ENCODE data around the gene IGF2BP3.

The IGF2BP3 gene

DNA sequence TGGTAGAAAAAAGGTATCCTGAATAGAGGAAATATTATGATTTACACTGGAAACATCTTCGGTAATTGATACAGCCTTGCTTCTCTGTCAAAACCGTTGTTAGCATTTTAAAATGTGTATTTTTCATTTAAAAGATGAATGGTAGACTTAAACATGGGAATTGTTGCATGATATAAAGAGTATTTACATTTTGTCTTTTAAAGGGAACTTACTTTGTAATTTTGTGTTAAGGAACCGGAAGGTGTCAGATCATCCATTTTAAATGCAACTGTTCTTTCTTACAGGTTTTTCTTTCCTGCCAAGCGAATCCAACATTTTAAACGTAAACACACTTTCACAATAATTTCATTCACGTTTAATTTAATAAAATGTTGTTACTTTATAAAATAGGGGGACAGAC lies 1.8 kb upstream of the IGF2BP3 start:
- DNase-seq (ENCODE audit: low read depth), result no peak

- no peak for DNase-seq (ENCODE audit: low read depth)
Observed at GRCh38 chr7:23471106-23471859, 992 bp upstream of the IGF2BP3 start.

DNA sequence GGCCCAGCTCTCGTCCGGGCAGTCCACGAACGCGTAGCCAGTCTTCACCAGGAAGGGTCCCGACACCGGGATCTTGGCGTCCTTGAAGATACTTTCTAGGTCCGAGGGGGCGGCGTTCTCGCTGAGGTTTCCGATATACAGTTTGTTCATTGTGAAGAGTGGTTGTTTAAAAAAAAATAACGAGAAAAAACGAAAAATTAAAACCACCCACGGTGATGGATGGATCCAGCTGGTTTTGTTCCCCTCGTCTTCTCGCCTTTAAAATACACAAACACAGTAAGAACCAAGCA lies 385 bp downstream of the IGF2BP3 start:
- no peak for DNase-seq (ENCODE audit: low read depth)

DNA sequence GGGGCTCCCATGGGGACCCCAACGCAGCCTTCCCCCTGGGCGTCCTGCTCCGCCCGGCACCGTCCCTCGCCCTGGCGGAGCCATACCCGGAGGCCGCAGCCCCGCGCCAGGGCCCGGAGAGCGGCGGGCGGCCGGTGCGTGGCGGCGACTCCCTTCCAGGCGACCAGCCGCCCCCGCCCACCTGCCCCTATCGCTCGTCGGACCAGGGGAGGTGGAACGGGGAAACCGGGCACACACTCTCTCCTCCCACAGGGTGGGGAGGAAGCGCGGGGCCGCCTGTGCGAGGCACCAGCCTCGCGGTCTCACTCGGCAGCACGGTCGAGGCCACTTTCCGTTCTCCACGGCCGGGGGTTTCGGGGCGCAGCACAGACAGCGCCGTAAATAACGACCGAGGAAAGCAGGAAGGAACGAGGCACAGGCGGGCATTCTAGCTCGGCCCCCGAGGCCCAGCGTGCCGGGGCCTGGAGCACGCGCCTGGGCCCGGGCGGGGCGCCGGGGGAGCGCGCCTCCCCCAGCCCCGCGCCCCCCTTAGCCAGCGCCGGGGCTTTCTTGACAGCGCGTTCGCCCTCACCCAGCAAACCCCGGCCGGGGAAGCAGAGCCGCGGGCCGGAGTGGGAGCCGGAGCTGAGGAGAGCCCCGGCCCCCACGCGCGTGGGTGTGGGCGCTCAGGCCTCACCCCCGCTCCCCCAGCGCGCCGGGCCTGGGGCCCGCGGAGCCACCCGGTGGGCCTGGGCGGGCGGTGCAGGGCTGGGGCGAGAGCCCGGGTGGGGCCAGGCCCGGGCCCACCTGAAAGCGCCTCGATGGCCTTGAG lies 936 bp downstream of the IGF2BP3 start:
- no peak for DNase-seq (ENCODE audit: low read depth)

- no peak for DNase-seq (ENCODE audit: low read depth)
Observed at GRCh38 chr7:23468526-23469149, 1.7 kb downstream of the IGF2BP3 start.

- DNase-seq (ENCODE audit: low read depth), result no peak
Observed at GRCh38 chr7:23467806-23468525, 2.3 kb downstream of the IGF2BP3 start.

DNA sequence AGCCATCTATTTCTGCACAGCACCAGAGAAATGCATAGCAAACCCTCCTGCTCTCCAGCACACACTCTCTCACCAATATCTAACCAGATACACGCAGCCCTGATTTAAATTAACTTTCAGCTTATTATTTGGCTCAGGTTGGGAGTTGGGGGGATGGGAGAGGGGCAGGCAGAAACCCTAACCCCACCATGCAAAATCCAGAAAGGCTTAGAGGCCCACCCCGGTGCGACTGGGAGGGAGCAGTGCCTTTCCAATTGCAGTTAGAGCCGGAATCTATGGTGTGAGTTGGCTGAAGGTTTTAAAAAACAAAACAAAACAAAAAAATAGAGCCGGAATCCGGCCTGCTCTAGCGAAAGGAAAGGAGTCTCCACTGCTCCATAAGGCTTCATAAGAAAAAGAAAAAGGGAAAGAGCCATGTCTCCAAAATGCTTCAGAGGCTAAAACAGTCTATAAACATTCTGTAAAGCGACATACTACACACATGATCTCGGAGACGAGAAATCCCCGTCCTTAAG lies 2.9 kb downstream of the IGF2BP3 start:
- no peak for DNase-seq (ENCODE audit: low read depth)

GRCh38 chr7:23462846-23463245 lies 7.4 kb downstream of the IGF2BP3 start:
- DNase-seq (ENCODE audit: low read depth), result no peak

GRCh38 chr7:23458044-23458443 lies 12.2 kb downstream of the IGF2BP3 start:
- DNase-seq (ENCODE audit: low read depth), result no peak

GRCh38 chr7:23456093-23456492 lies 14.2 kb downstream of the IGF2BP3 start:
- no peak for DNase-seq (ENCODE audit: low read depth)

DNA sequence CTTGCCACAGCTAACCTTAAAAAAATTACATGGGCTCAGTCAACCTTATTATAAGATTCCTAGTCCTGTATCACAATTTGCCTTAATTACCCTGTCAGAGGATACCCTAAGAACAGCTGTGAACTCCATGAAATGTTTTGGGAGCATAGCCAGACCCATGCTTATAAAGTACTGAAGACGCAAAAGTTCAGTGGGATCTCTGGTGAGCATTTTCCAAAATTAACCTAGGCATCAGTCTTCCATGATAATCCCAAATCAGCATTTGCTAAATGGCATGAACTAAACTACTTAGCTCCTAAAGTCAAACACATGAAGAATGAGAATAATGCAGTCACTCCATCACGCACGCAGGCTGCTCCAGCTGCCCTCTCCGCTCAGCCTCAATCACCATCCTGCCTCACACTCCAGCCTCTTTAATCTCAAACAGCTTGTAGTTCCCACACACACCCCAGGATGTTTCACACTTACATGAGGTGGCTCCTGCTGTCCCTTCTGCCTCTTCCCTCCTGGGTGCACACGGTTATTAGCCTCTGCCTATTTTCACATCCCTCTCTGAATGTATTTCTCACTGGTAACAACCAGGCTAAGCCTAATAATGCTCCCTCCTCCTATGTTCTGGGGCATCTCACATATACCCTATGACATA lies 15.3 kb downstream of the IGF2BP3 start:
- DNase-seq (ENCODE audit: low read depth), result no peak

DNA sequence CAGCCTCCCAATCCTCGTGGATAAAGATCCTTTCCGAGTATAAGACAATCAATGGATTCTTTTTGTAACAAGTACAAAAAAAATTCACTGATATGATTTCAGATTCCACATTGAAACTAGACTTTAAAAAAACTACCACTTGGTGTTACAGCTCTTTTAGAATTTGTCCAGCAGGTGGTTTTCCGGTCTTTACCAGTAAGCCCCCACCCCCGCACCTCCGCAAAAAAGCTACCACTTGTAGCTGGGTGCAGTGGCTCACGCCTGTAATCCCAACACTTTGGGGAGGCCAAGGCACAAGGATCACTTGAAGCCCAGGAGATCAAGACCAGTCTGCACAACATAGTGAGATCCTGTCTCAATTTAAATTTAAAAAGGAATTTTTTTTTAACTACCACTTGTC lies 19.8 kb downstream of the IGF2BP3 start:
- DNase-seq (ENCODE audit: low read depth), result no peak

DNA sequence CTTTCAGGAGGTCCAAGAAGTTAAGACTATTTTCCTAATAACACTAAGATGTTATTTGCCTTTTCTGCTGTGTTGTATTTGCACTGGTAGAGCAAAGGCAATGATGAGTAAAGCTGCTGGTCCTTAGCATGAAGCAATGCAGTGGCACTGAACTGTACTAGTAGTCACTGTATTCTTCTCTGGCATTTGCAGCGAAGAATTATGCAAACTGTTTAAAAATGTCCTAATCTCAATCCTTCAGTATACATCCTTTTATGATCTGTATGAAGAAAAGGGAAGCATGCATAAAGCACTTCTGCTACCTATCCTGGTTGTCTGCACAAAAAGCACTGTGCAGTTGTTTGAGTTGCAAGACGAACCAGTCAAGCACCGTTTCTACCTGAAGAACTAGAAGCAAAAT lies 20.4 kb downstream of the IGF2BP3 start:
- no peak for DNase-seq (ENCODE audit: low read depth)

- no peak for DNase-seq (ENCODE audit: low read depth)
Observed at GRCh38 chr7:23445326-23445725, 25.0 kb downstream of the IGF2BP3 start.

GRCh38 chr7:23443974-23444373 lies 26.3 kb downstream of the IGF2BP3 start:
- DNase-seq (ENCODE audit: low read depth), result no peak

- no peak for DNase-seq (ENCODE audit: low read depth)
Observed at GRCh38 chr7:23438171-23438570, 32.1 kb downstream of the IGF2BP3 start.

- no peak for DNase-seq (ENCODE audit: low read depth)
Observed at GRCh38 chr7:23434147-23434917, 36.0 kb downstream of the IGF2BP3 start.

DNA sequence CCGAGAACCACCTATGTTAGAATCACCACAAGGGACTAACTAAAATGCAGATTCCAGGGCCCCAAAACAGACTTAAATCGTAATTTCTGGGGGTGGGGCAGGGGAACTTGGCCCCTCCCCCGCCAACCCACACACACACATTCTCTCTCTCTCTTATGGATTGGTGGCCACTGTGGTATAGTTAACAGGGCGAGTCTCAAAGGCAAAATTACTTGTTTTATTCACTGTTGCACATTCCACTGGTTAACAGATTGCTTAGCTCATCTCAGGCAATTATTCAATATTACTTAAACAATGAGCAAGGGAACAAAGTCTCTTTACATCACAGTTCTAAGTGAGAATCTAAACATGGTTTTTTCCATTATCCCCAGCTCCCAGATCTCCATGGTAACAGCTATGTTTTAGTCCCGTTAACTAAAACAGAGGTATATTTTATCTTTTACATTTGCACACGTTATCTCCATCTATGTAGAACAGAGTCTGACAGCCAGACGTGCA lies 38.5 kb downstream of the IGF2BP3 start:
- no peak for DNase-seq (ENCODE audit: low read depth)

- no peak for DNase-seq (ENCODE audit: low read depth)
Observed at GRCh38 chr7:23430893-23431259, 39.4 kb downstream of the IGF2BP3 start.

GRCh38 chr7:23426876-23427275 lies 43.4 kb downstream of the IGF2BP3 start:
- DNase-seq (ENCODE audit: low read depth), result no peak

DNA sequence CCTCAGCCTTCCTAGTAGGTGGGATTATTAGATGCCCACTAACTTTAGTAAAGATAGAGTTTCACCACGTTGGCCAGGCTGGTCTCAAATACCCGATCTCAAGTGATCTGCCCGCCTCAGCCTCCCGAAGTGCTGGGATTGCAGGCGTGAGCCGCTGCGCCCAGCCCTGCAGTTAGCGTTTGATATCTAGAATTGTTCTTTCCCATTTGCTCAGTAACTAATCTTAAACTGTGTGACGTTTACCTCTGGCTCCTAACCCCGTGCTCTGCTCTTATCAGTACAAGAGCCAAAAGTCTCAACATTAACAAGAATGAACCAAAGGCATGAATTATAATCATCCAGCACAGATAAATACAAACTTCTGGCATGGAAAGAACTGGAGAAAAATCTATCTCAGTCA lies 47.4 kb downstream of the IGF2BP3 start:
- DNase-seq (ENCODE audit: low read depth), result no peak
